ENCODE data around the gene MUC2. TPM values are rescaled to one million over a fixed set of nuclear protein-coding genes. Genes with fewer than 3 reads are reported as not detected.

Gene MUC2
- polyA plus RNA-seq, 3 donors = not detected

DNA sequence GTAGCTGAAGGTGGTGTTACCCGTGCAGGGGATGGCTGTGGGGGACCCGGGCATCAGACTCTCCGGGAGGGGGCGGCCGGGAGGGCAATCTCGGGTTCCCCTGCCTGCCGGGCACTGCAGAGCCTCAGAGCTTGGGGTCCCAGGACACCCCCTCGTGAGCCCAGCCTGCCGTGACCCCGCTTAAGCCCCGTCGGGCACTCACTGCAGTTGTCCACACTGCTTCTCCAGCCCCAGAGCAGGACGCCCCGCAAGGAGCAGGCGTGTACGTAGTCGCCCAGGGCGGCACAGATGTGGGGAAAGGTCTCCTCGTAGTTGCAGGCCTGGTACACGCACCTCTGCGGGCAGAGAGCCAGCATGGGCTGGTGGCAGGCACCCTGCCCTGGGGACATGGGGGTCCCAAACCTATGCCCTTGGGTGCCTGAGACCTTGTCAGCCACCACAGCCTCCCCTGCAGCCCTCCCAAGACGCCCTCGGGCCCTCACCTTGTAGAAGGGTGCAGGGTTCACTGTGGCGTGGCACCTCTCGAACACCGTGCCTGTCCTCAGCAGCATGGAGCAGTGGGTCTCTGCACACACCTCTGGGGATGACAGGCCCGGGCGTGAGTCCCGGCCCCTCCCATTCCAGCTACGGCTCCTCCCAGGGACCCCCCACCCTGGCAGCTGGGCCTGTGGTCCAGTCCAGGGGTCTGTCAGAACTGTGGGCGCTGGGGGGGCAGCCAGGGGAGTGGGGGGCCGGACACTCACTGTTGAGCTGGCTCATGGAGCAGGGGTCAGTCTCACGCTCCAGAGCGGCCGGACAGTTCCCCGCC lies 47.0 kb upstream of the MUC2 start:
- intact Hi-C loops (cut with micrococcal nuclease) = no loop called here
- Mint-ChIP-seq H3K4me1 (no peaks in the 10 kb centered on the region), H3K9me3 (peaks cover 0 to 6% (median 2%) of the 10 kb centered on the region in 7 donors), H3K36me3 (no peaks in the 10 kb centered on the region), H3K27ac (no peak overlapping the region), H3K4me3 (no peak overlapping the region), H3K27me3 (ENCODE audit: low read depth in 3 of 3) (peaks cover 0 to 3% (median 0%) of the 10 kb centered on the region in 3 donors)
- no peaks in the 10 kb centered on the region for H3K36me3 ChIP-seq (replicated peaks in 1 of 2; ENCODE audit: control insufficient read depth in 1 of 2, insufficient read depth in 2 of 2, low read length in 2 of 2)
- no peak overlapping the region for H3K4me3 ChIP-seq (replicated peaks in 1 of 3; ENCODE audit: low read depth in 2 of 3, low read length in 3 of 3)
- WGBS (ENCODE audit: insufficient coverage) = 88% methylated on average over 36 of the region's 36 CpGs
- no peak overlapping the region for H3K27ac ChIP-seq (ENCODE audit: low read depth in 1 of 2, low read length in 2 of 2)
- TF ChIP-seq, protein P1, sequence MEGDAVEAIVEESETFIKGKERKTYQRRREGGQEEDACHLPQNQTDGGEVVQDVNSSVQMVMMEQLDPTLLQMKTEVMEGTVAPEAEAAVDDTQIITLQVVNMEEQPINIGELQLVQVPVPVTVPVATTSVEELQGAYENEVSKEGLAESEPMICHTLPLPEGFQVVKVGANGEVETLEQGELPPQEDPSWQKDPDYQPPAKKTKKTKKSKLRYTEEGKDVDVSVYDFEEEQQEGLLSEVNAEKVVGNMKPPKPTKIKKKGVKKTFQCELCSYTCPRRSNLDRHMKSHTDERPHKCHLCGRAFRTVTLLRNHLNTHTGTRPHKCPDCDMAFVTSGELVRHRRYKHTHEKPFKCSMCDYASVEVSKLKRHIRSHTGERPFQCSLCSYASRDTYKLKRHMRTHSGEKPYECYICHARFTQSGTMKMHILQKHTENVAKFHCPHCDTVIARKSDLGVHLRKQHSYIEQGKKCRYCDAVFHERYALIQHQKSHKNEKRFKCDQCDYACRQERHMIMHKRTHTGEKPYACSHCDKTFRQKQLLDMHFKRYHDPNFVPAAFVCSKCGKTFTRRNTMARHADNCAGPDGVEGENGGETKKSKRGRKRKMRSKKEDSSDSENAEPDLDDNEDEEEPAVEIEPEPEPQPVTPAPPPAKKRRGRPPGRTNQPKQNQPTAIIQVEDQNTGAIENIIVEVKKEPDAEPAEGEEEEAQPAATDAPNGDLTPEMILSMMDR (IDR thresholded peaks at IDR 0.05) = no peak
- no peak for DNase-seq
- H3K27me3 ChIP-seq (ENCODE audit: control insufficient read depth in 2 of 2, insufficient read depth in 2 of 2, low read length in 2 of 2) = no peaks in the 10 kb centered on the region
- H4K20me1 ChIP-seq (ENCODE audit: insufficient read depth, low read length) = no peaks in the 10 kb centered on the region
- H2AFZ ChIP-seq (ENCODE audit: insufficient read depth, low read depth, low read length, poor library complexity, severe bottlenecking) = no peak overlapping the region
- no peak overlapping the region for H3K9ac ChIP-seq (ENCODE audit: insufficient read depth, low read length, poor library complexity, severe bottlenecking)
- H3K4me1 ChIP-seq (ENCODE audit: control insufficient read depth in 1 of 2, insufficient read depth in 2 of 2, low read length in 2 of 2) = no peaks in the 10 kb centered on the region
- H3K79me2 ChIP-seq (ENCODE audit: insufficient read depth, low read length) = no peaks in the 10 kb centered on the region
- H3K9me3 ChIP-seq (replicated peaks in 1 of 2; ENCODE audit: control insufficient read depth in 1 of 2, insufficient read depth in 1 of 2, low read length in 2 of 2) = no peaks in the 10 kb centered on the region
- H3K4me2 ChIP-seq (replicated peaks; ENCODE audit: extremely low read depth, low read length, poor library complexity, severe bottlenecking) = no peak overlapping the region

DNA sequence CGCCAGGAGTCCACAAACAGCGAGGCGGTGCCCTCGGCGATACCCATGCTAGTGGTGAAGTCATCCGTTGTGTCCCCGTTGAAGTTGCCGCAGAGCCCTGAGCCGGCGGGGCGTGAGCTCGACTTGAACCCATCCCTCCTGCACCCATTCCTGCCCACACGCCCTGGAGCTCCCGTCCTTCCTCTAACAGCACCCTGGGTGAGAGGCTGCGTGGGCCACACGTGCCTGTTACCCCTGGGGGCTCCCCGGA lies 46.5 kb upstream of the MUC2 start:
- H3K27ac ChIP-seq (ENCODE audit: low read depth in 1 of 2, low read length in 2 of 2) = no peak overlapping the region
- H3K4me2 ChIP-seq (replicated peaks; ENCODE audit: extremely low read depth, low read length, poor library complexity, severe bottlenecking) = no peak overlapping the region
- H3K79me2 ChIP-seq (ENCODE audit: insufficient read depth, low read length) = no peaks in the 10 kb centered on the region
- H3K4me1 ChIP-seq (ENCODE audit: control insufficient read depth in 1 of 2, insufficient read depth in 2 of 2, low read length in 2 of 2) = no peaks in the 10 kb centered on the region
- Mint-ChIP-seq H3K4me3 (no peak overlapping the region), H3K36me3 (no peaks in the 10 kb centered on the region), H3K9me3 (peaks cover 0 to 6% (median 2%) of the 10 kb centered on the region in 7 donors), H3K4me1 (no peaks in the 10 kb centered on the region), H3K27me3 (ENCODE audit: low read depth in 3 of 3) (peaks cover 0 to 3% (median 0%) of the 10 kb centered on the region in 3 donors), H3K27ac (no peak overlapping the region)
- H3K9ac ChIP-seq (ENCODE audit: insufficient read depth, low read length, poor library complexity, severe bottlenecking) = no peak overlapping the region
- intact Hi-C loops (cut with micrococcal nuclease) = no loop called here
- TF ChIP-seq, protein P1 (IDR thresholded peaks at IDR 0.05) = no peak
- H3K36me3 ChIP-seq (replicated peaks in 1 of 2; ENCODE audit: control insufficient read depth in 1 of 2, insufficient read depth in 2 of 2, low read length in 2 of 2) = no peaks in the 10 kb centered on the region
- DNase-seq = no peak
- H3K9me3 ChIP-seq (replicated peaks in 1 of 2; ENCODE audit: control insufficient read depth in 1 of 2, insufficient read depth in 1 of 2, low read length in 2 of 2) = no peaks in the 10 kb centered on the region
- H2AFZ ChIP-seq (ENCODE audit: insufficient read depth, low read depth, low read length, poor library complexity, severe bottlenecking) = no peak overlapping the region
- no peaks in the 10 kb centered on the region for H4K20me1 ChIP-seq (ENCODE audit: insufficient read depth, low read length)
- no peak overlapping the region for H3K4me3 ChIP-seq (replicated peaks in 1 of 3; ENCODE audit: low read depth in 2 of 3, low read length in 3 of 3)
- H3K27me3 ChIP-seq (ENCODE audit: control insufficient read depth in 2 of 2, insufficient read depth in 2 of 2, low read length in 2 of 2) = no peaks in the 10 kb centered on the region
- WGBS (ENCODE audit: insufficient coverage) = 91% methylated on average over 17 of the region's 17 CpGs

All from CD14-positive monocyte (primary cell).